Karpas-422 (cell line): Measurements from ENCODE around the gene PROK2. TPM values are rescaled to one million over a fixed set of nuclear protein-coding genes. Genes with fewer than 3 reads are reported as not detected.

Experiments
- DNase-seq: peaks from one replicate; pipeline ENCODE4 v3.0.0-alpha.2; 2015
- H2AFZ ChIP-seq: fragments of 200-600 bp; sonication (generic); 2 replicates; pipeline ENCODE4 v1.6.1; 2014; ENCODE audit warnings: antibody characterized with exemption, low read length, mixed read lengths
- H3K27ac ChIP-seq: fragments of 200-600 bp; sonication (generic); 2 replicates; pipeline ENCODE4 v1.5.1; 2014; ENCODE audit warnings: mild to moderate bottlenecking, low read length, moderate library complexity
- H3K27me3 ChIP-seq: fragments of 200-600 bp; sonication (generic); 2 replicates; pipeline ENCODE4 v1.6.1; 2014; ENCODE audit warnings: low read length, mixed read lengths
- H3K36me3 ChIP-seq: fragments of 200-600 bp; sonication (generic); 2 replicates; pipeline ENCODE4 v1.6.1; 2014; ENCODE audit warnings: low read length, mixed read lengths; ENCODE audit not compliant: insufficient read depth
- H3K4me1 ChIP-seq: fragments of 200-600 bp; sonication (generic); 2 replicates; pipeline ENCODE4 v1.6.1; 2014; ENCODE audit warnings: mild to moderate bottlenecking, low read length, mixed read lengths
- H3K4me2 ChIP-seq: fragments of 200-600 bp; sonication (generic); 2 replicates; pipeline ENCODE4 v1.6.1; 2014; ENCODE audit warnings: low read length, low read depth, mild to moderate bottlenecking; ENCODE audit not compliant: poor library complexity, severe bottlenecking
- H3K4me3 ChIP-seq: fragments of 200-600 bp; sonication (generic); 2 replicates; pipeline ENCODE4 v1.5.1; 2014; ENCODE audit warnings: mild to moderate bottlenecking, antibody characterized with exemption, low read length, mixed read lengths
- H3K79me2 ChIP-seq: fragments of 200-600 bp; sonication (generic); 2 replicates; pipeline ENCODE4 v1.6.1; 2014; ENCODE audit warnings: mild to moderate bottlenecking, low read length, mixed read lengths
- H3K9ac ChIP-seq: fragments of 200-600 bp; sonication (generic); 2 replicates; pipeline ENCODE4 v1.6.0; 2014; ENCODE audit warnings: low read length
- H3K9me2 ChIP-seq: fragments of 200-600 bp; sonication (generic), shearing (Covaris generic); replicated peaks from 2 replicates; pipeline ENCODE4 v1.6.0; 2014; ENCODE audit warnings: mild to moderate bottlenecking, low read length, moderate library complexity; ENCODE audit not compliant: insufficient read depth
- H3K9me3 ChIP-seq: fragments of 300-700, 200-600 bp; sonication (generic); 2 replicates; pipeline ENCODE4 v1.6.1; 2014; ENCODE audit warnings: low read length, mixed read lengths
- H4K20me1 ChIP-seq: fragments of 200-600 bp; sonication (generic); 2 replicates; pipeline ENCODE4 v1.6.1; 2014; ENCODE audit warnings: mild to moderate bottlenecking, antibody characterized with exemption, low read length, low read depth; ENCODE audit not compliant: insufficient read depth
- small RNA-seq: library from RNA; depleted of rRNA; stranded (forward); fragments of <200 nt; gene quantifications from one replicate; pipeline ENCODE3, GENCODE V24; 2014
- total RNA-seq: library from RNA; depleted of rRNA; stranded (reverse); fragments of >200 nt; shearing (Covaris generic); gene quantifications from 2 replicates; pipeline ENCODE4 v1.2.3, GENCODE V29; 2014; ENCODE audit warnings: low replicate concordance; rRNA removed

Gene PROK2
- total RNA-seq, 1 experiment from 2014 or later, result not detected

- H3K4me3 ChIP-seq, result no peak overlapping the region
- no peak overlapping the region for H3K9ac ChIP-seq
- no peaks in the 10 kb centered on the region for H3K79me2 ChIP-seq
- H2AFZ ChIP-seq, result no peak overlapping the region
- no peaks in the 10 kb centered on the region for H3K27me3 ChIP-seq
- H4K20me1 ChIP-seq, result no peaks in the 10 kb centered on the region
- H3K9me2 ChIP-seq, result no peaks in the 10 kb centered on the region
- peaks cover 9% of the 10 kb centered on the region for H3K4me1 ChIP-seq
- no peak for DNase-seq
- no peak overlapping the region for H3K27ac ChIP-seq
- no peaks in the 10 kb centered on the region for H3K36me3 ChIP-seq
- H3K9me3 ChIP-seq, result no peaks in the 10 kb centered on the region
- H3K4me2 ChIP-seq, result no peak overlapping the region
Observed at GRCh38 chr3:71726146-71726545, 58.8 kb downstream of the PROK2 start.

- peak within 1 kb of the TSS; percentile 37 for H3K4me2 ChIP-seq
- H3K4me1 ChIP-seq, result peaks cover 9% of the 10 kb centered on the region
- no peaks in the 10 kb centered on the region for H3K9me2 ChIP-seq
- H3K27ac ChIP-seq, result no peak within 1 kb of the TSS
- no peaks in the 10 kb centered on the region for H3K9me3 ChIP-seq
- no peak within 1 kb of the TSS for H2AFZ ChIP-seq
- H3K79me2 ChIP-seq, result no peaks in the 10 kb centered on the region
- H3K36me3 ChIP-seq, result no peaks in the 10 kb centered on the region
- peak within 1 kb of the TSS; percentile 29; the same call in 1 of the 2 replicates for H3K4me3 ChIP-seq
- DNase-seq, result no peak
- no peak within 1 kb of the TSS for H3K9ac ChIP-seq
- no peaks in the 10 kb centered on the region for H3K27me3 ChIP-seq
- no peaks in the 10 kb centered on the region for H4K20me1 ChIP-seq
Observed at GRCh38 chr3:71725271-71725991, 59.5 kb downstream of the PROK2 start, which contains the start of gene EIF4E3. Gene EIF4E3, minus strand, starts transcription at chr3:71725402. Its CDS starts 35 bp downstream, at chr3:71725367.

- H3K36me3 ChIP-seq, result no peaks in the 10 kb centered on the region
- no peak overlapping the region for H3K9ac ChIP-seq
- no peaks in the 10 kb centered on the region for H3K27me3 ChIP-seq
- H3K79me2 ChIP-seq, result no peaks in the 10 kb centered on the region
- peaks cover 9% of the 10 kb centered on the region for H3K4me1 ChIP-seq
- no peak overlapping the region for H2AFZ ChIP-seq
- H3K4me3 ChIP-seq, result peak overlapping the region; percentile 29; the same call in 1 of the 2 replicates
- no peak for DNase-seq
- H3K9me2 ChIP-seq, result no peaks in the 10 kb centered on the region
- H4K20me1 ChIP-seq, result no peaks in the 10 kb centered on the region
- H3K4me2 ChIP-seq, result peak overlapping the region; percentile 37
- H3K27ac ChIP-seq, result no peak overlapping the region
- no peaks in the 10 kb centered on the region for H3K9me3 ChIP-seq
Observed at GRCh38 chr3:71724584-71725270, 60.2 kb downstream of the PROK2 start.

- H3K36me3 ChIP-seq, result no peaks in the 10 kb centered on the region
- no peak overlapping the region for H3K4me2 ChIP-seq
- peaks cover 9% of the 10 kb centered on the region for H3K4me1 ChIP-seq
- no peaks in the 10 kb centered on the region for H3K9me2 ChIP-seq
- no peaks in the 10 kb centered on the region for H3K9me3 ChIP-seq
- H3K9ac ChIP-seq, result no peak overlapping the region
- H2AFZ ChIP-seq, result no peak overlapping the region
- H3K4me3 ChIP-seq, result no peak overlapping the region
- H4K20me1 ChIP-seq, result no peaks in the 10 kb centered on the region
- no peak for DNase-seq
- no peaks in the 10 kb centered on the region for H3K79me2 ChIP-seq
- H3K27ac ChIP-seq, result no peak overlapping the region
- no peaks in the 10 kb centered on the region for H3K27me3 ChIP-seq
Observed at GRCh38 chr3:71724171-71724453, 60.8 kb downstream of the PROK2 start.

GRCh38 chr3:71723452-71724170 lies 61.3 kb downstream of the PROK2 start:
- no peak overlapping the region for H3K4me2 ChIP-seq
- no peaks in the 10 kb centered on the region for H3K36me3 ChIP-seq
- no peak overlapping the region for H3K4me3 ChIP-seq
- H2AFZ ChIP-seq, result no peak overlapping the region
- H3K9ac ChIP-seq, result no peak overlapping the region
- no peaks in the 10 kb centered on the region for H4K20me1 ChIP-seq
- H3K27me3 ChIP-seq, result no peaks in the 10 kb centered on the region
- DNase-seq, result no peak
- no peaks in the 10 kb centered on the region for H3K79me2 ChIP-seq
- H3K9me2 ChIP-seq, result no peaks in the 10 kb centered on the region
- no peaks in the 10 kb centered on the region for H3K9me3 ChIP-seq
- H3K4me1 ChIP-seq, result peaks cover 9% of the 10 kb centered on the region
- no peak overlapping the region for H3K27ac ChIP-seq

- H3K79me2 ChIP-seq, result no peaks in the 10 kb centered on the region
Observed at GRCh38 chr3:71722693-71723092, 62.3 kb downstream of the PROK2 start.

More at GRCh38 chr3:71722693-71723092, 62.3 kb downstream of the PROK2 start:
- H3K9me2 ChIP-seq, result no peaks in the 10 kb centered on the region
- H3K36me3 ChIP-seq, result no peaks in the 10 kb centered on the region
- no peak overlapping the region for H3K4me3 ChIP-seq
- no peak overlapping the region for H3K9ac ChIP-seq
- DNase-seq, result no peak
- H4K20me1 ChIP-seq, result no peaks in the 10 kb centered on the region
- no peak overlapping the region for H2AFZ ChIP-seq
- H3K4me2 ChIP-seq, result no peak overlapping the region
- no peaks in the 10 kb centered on the region for H3K27me3 ChIP-seq
- H3K27ac ChIP-seq, result no peak overlapping the region
- peaks cover 9% of the 10 kb centered on the region for H3K4me1 ChIP-seq
- H3K9me3 ChIP-seq, result no peaks in the 10 kb centered on the region

Small RNAs within 50 kb of the gene (small RNA-seq; reads per million reads assigned to genes)
- not detected for gene RN7SL271P

Other genes with a start within 250 kb of the PROK2 start
- gene FOXP1, start 201.4 kb downstream of the PROK2 start, total RNA-seq, result 202 and 334 TPM in 2 replicates
- not detected in 2 replicates for gene EIF4E3, start 59.7 kb downstream of the PROK2 start, total RNA-seq
- not detected in 2 replicates for gene GPR27, start 31.3 kb downstream of the PROK2 start, total RNA-seq